SK-N-SH treated with all-trans-retinoic acid at 6 μM for 48 hours (cell line): ENCODE data around the gene RIN3.

ENCODE experiments used
- PATZ1 ChIP-seq: fragments of 250-450 bp; sonication (Bioruptor Pico); IDR thresholded peaks from 2 replicates; pipeline ENCODE4 v1.8.0; 2020; ENCODE audit warnings: mild to moderate bottlenecking, moderate library complexity, borderline replicate concordance
- RARB ChIP-seq: fragments of 250-450 bp; sonication (Bioruptor Pico); IDR thresholded peaks from 2 replicates; pipeline ENCODE4 v1.8.0; 2021; ENCODE audit warnings: mild to moderate bottlenecking, moderate library complexity
- TCF4 ChIP-seq: fragments of 250-450 bp; sonication (Bioruptor Pico); IDR thresholded peaks from 2 replicates; pipeline ENCODE4 v1.8.0; 2021; ENCODE audit warnings: mild to moderate bottlenecking, moderate library complexity, borderline replicate concordance
- ZFP3 ChIP-seq: fragments of 250-450 bp; sonication (Bioruptor Pico); IDR thresholded peaks from 2 replicates; pipeline ENCODE4 v1.5.0; 2020; ENCODE audit warnings: mild to moderate bottlenecking, moderate library complexity
- ZFP30 ChIP-seq: fragments of 450-650 bp; formaldehyde crosslinking; IDR thresholded peaks from 2 replicates; pipeline ENCODE4 v1.5.0; 2022; ENCODE audit warnings: mild to moderate bottlenecking, moderate library complexity

- TF ChIP-seq TCF4 (CRISPR knock-in tag): no peak
- no peak for TF ChIP-seq RARB (CRISPR knock-in tag)
- no peak for TF ChIP-seq PATZ1 (CRISPR knock-in tag)
- TF ChIP-seq ZFP30 (CRISPR knock-in tag): no peak
- no peak for TF ChIP-seq ZFP3 (CRISPR knock-in tag)
These were observed 120.1 kb downstream of the RIN3 start for GRCh38 chr14:92633724-92634123.
